ENCODE data around the gene TMEM273.
A peak's percentile ranks its signal among the peaks of the same experiment; 100 is the strongest.

Gene TMEM273

DNA sequence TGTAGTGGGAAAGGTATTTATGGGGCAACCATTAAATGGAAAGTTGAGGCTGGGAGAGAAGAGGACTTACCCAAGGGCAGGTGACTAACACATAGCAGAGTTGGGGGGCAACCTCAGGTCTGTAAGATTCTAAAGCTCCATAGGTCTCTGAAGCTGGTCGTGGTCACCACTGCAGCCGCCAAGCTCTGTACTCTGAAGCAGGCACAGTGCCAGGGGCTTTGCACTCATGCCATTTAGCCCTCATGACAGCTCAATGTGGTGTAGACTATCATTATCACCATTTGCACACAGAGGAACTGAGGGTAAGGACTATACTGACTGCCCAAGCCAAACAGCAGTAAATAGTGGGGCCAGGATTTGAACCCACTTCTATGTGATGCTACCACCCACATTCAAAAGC lies 32.5 kb upstream of the TMEM273 start:
- H3K9ac ChIP-seq (ENCODE audit: low read length) = no peak overlapping the region
- H3K4me1 ChIP-seq (ENCODE audit: control insufficient read depth, insufficient read depth, low read length) = no peaks in the 10 kb centered on the region
- no peaks in the 10 kb centered on the region for H3K36me3 ChIP-seq (ENCODE audit: control insufficient read depth, insufficient read depth, low read length, severe bottlenecking)
- H3K27me3 ChIP-seq (replicated peaks; ENCODE audit: control insufficient read depth, insufficient read depth, low read length) = peaks cover 4% of the 10 kb centered on the region
- H3K4me3 ChIP-seq (ENCODE audit: low read length) = no peak overlapping the region
- no peak for DNase-seq (ENCODE audit: low read depth)
- H3K9me3 ChIP-seq (ENCODE audit: control insufficient read depth, low read length) = no peaks in the 10 kb centered on the region

DNA sequence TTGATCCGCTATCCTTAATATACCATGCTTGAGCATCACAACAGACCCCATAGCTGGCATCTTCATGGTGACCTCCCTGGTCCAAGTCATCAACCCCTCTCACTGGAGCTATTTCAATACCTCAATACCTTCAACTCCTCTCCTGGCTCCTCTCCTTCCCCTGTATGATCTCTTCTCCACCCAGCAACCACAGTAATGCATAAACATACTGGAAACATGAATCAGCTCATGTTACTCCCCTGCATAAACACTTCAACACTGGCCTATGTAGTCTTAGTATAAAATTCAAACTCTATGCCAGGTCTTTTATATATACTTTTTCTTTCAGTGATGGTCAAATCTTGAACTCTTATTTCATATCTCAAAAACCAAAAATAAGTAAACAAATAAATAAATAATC lies 31.8 kb upstream of the TMEM273 start:
- H3K4me3 ChIP-seq (ENCODE audit: low read length) = no peak overlapping the region
- H3K4me1 ChIP-seq (ENCODE audit: control insufficient read depth, insufficient read depth, low read length) = no peaks in the 10 kb centered on the region
- peak; percentile 19 for DNase-seq (ENCODE audit: low read depth)
- H3K27me3 ChIP-seq (replicated peaks; ENCODE audit: control insufficient read depth, insufficient read depth, low read length) = peaks cover 4% of the 10 kb centered on the region
- H3K36me3 ChIP-seq (ENCODE audit: control insufficient read depth, insufficient read depth, low read length, severe bottlenecking) = no peaks in the 10 kb centered on the region
- no peak overlapping the region for H3K9ac ChIP-seq (ENCODE audit: low read length)
- H3K9me3 ChIP-seq (ENCODE audit: control insufficient read depth, low read length) = no peaks in the 10 kb centered on the region

DNA sequence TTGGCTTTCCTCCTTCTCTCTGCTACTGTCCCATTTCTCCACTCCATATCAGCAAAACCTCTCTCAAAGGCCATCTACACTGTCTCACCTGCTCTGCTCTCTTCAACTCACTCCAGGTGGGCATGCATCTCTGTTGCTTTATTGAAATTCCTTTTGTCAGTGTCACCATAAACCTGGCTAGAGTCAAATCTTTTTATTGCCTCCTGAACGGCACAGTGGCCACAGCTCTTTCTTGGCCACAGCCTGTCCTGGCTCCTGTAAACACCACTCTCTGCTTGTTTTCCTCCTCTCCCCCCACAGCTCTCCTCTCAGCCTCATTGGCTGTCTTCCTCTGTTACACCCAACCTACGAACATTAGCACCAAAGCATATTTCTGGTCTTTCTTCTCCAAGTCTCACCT lies 31.1 kb upstream of the TMEM273 start:
- Histone ChIP-seq H3K36me3 (ENCODE audit: control insufficient read depth, insufficient read depth, low read length, severe bottlenecking) (no peaks in the 10 kb centered on the region), H3K9ac (ENCODE audit: low read length) (no peak overlapping the region), H3K27me3 (replicated peaks; ENCODE audit: control insufficient read depth, insufficient read depth, low read length) (peaks cover 4% of the 10 kb centered on the region), H3K9me3 (ENCODE audit: control insufficient read depth, low read length) (no peaks in the 10 kb centered on the region), H3K4me3 (ENCODE audit: low read length) (no peak overlapping the region), H3K4me1 (ENCODE audit: control insufficient read depth, insufficient read depth, low read length) (no peaks in the 10 kb centered on the region)
- no peak for DNase-seq (ENCODE audit: low read depth)

DNA sequence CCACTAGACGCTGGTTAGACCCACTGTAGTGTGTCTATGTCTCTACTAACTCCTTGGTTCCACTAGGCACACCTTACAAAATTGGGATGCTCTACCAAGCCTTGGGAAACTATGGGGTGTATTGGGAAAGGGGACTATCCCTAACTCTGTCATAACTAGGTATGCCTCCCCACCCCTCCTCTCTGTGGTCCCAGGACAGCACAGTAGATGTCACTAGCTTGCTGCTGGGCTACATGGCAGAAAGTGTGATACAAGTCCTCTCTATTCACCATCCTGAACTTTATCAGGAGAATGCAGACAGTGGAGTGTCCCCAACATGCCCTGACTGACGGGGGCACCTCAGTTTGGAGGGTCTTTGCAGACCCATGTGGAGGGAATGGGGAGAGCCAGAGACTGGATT lies 30.3 kb upstream of the TMEM273 start:
- Histone ChIP-seq H3K27me3 (replicated peaks; ENCODE audit: control insufficient read depth, insufficient read depth, low read length) (peaks cover 12% of the 10 kb centered on the region), H3K9ac (ENCODE audit: low read length) (no peak overlapping the region), H3K9me3 (ENCODE audit: control insufficient read depth, low read length) (no peaks in the 10 kb centered on the region), H3K36me3 (ENCODE audit: control insufficient read depth, insufficient read depth, low read length, severe bottlenecking) (no peaks in the 10 kb centered on the region), H3K4me3 (ENCODE audit: low read length) (no peak overlapping the region), H3K4me1 (ENCODE audit: control insufficient read depth, insufficient read depth, low read length) (no peaks in the 10 kb centered on the region)
- no peak for DNase-seq (ENCODE audit: low read depth)

DNA sequence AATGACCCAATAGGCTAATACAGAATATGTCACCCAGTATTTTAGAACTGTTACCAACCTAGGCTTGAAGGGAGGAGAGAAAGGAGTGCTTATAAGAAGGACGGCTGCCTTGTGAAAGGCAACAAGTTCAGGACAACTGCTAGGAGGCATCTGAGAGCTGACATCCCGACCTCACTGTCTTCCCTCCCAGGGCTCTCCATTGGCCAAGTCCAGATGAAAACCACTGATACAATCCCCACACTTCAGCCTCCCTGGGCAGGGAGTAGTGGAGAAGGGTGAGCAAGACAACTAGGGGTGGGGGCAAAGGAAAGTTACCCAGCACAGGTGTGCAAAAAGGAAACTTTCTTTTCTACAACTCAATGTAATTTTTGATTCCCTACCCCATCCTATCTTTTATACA lies 29.5 kb upstream of the TMEM273 start:
- Histone ChIP-seq H3K27me3 (replicated peaks; ENCODE audit: control insufficient read depth, insufficient read depth, low read length) (peaks cover 16% of the 10 kb centered on the region), H3K9me3 (ENCODE audit: control insufficient read depth, low read length) (no peaks in the 10 kb centered on the region), H3K4me1 (ENCODE audit: control insufficient read depth, insufficient read depth, low read length) (no peaks in the 10 kb centered on the region), H3K4me3 (ENCODE audit: low read length) (no peak overlapping the region), H3K36me3 (ENCODE audit: control insufficient read depth, insufficient read depth, low read length, severe bottlenecking) (no peaks in the 10 kb centered on the region), H3K9ac (ENCODE audit: low read length) (no peak overlapping the region)
- DNase-seq (ENCODE audit: low read depth) = no peak

DNA sequence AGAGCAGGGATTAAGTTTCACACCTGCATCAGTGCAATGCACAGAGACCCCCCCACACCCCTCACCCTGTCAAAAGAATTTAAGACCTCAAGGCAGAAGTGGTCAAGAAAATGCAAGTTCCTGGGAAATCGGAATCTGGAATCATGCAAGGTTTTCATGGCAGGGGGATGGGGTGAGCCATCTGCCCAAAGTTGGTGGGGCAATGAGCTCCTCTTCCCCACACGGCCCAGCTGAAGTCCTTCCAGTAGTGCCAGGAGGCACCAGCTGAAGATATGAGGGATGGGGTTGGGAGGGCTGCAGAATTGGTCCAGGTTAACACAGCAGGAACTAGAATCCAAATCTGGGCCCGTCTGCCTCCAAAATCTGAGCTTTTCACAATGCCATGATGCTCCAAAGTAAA lies 25.0 kb upstream of the TMEM273 start:
- H3K27me3 ChIP-seq (replicated peaks; ENCODE audit: control insufficient read depth, insufficient read depth, low read length) = peaks cover 23% of the 10 kb centered on the region
- no peaks in the 10 kb centered on the region for H3K4me1 ChIP-seq (ENCODE audit: control insufficient read depth, insufficient read depth, low read length)
- no peak overlapping the region for H3K9ac ChIP-seq (ENCODE audit: low read length)
- no peaks in the 10 kb centered on the region for H3K36me3 ChIP-seq (ENCODE audit: control insufficient read depth, insufficient read depth, low read length, severe bottlenecking)
- DNase-seq (ENCODE audit: low read depth) = no peak
- H3K4me3 ChIP-seq (ENCODE audit: low read length) = no peak overlapping the region
- H3K9me3 ChIP-seq (ENCODE audit: control insufficient read depth, low read length) = no peaks in the 10 kb centered on the region

DNA sequence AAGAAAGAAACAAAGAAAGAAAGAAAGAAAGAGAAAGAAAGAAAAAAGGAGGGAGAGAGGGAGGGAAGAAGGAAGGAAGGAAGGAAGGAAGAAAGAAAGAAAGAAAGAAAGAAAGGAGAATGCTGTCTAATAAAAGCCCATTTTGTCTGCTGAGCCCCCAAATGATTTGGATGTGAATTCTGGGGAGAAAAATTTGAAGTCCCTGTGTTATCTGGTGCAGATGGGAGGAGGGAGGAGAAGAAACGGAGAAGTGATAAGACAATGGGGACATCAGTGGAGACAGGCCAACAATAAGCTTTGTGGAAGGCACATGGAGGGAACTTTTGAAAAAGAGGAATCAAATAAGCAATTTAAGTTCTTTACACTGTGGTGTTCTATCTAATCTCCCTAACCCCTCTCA lies 24.6 kb upstream of the TMEM273 start:
- Histone ChIP-seq H3K4me3 (ENCODE audit: low read length) (no peak overlapping the region), H3K9ac (ENCODE audit: low read length) (no peak overlapping the region), H3K27me3 (replicated peaks; ENCODE audit: control insufficient read depth, insufficient read depth, low read length) (peaks cover 27% of the 10 kb centered on the region), H3K4me1 (ENCODE audit: control insufficient read depth, insufficient read depth, low read length) (no peaks in the 10 kb centered on the region), H3K36me3 (ENCODE audit: control insufficient read depth, insufficient read depth, low read length, severe bottlenecking) (no peaks in the 10 kb centered on the region), H3K9me3 (ENCODE audit: control insufficient read depth, low read length) (no peaks in the 10 kb centered on the region)
- DNase-seq (ENCODE audit: low read depth) = no peak

DNA sequence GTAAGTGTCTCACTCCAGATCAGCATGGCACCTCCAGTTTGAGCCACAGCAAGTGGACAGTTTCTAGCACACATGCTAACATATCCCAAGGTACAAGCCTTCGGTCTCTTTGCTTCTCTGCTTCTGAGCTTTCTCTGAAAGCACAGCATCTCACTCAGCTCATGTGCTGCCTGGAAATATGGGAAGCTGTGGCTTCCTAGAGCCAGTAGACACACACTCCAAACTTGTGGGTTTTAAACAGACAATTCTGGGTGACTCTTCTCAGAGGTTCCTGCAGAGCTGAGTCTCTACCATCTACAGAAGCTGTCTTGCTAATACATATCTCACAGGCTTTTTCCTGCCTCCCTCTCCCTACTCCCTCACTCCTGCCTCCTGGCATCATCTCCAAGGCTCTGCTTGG lies 23.9 kb upstream of the TMEM273 start:
- Histone ChIP-seq H3K36me3 (ENCODE audit: control insufficient read depth, insufficient read depth, low read length, severe bottlenecking) (no peaks in the 10 kb centered on the region), H3K4me3 (ENCODE audit: low read length) (no peak overlapping the region), H3K4me1 (ENCODE audit: control insufficient read depth, insufficient read depth, low read length) (no peaks in the 10 kb centered on the region), H3K27me3 (replicated peaks; ENCODE audit: control insufficient read depth, insufficient read depth, low read length) (peaks cover 24% of the 10 kb centered on the region), H3K9me3 (ENCODE audit: control insufficient read depth, low read length) (no peaks in the 10 kb centered on the region), H3K9ac (ENCODE audit: low read length) (no peak overlapping the region)
- DNase-seq (ENCODE audit: low read depth) = no peak

DNA sequence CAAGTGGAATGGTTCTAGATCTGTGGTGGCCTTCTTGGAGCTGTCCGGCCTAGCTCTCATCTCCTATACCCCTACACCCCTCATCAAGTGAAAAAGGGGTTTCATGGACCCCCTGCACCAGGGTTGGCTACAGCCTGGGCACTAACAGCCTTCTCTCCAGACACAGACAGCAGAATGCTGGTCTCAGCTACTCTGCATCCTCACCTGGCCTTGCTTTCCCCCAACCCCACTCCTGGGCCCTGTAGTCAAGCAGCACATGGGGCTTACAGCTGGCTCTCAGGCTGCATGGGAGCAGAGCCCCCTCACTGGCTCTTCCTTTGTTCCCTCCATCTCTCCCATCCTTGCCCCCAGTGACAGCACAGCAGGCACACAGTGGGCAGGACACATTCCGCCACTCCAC lies 20.8 kb upstream of the TMEM273 start:
- Histone ChIP-seq H3K27me3 (replicated peaks; ENCODE audit: control insufficient read depth, insufficient read depth, low read length) (peaks cover 35% of the 10 kb centered on the region), H3K9ac (ENCODE audit: low read length) (no peak overlapping the region), H3K9me3 (ENCODE audit: control insufficient read depth, low read length) (peaks cover 6% of the 10 kb centered on the region), H3K4me1 (ENCODE audit: control insufficient read depth, insufficient read depth, low read length) (no peaks in the 10 kb centered on the region), H3K4me3 (ENCODE audit: low read length) (no peak overlapping the region), H3K36me3 (ENCODE audit: control insufficient read depth, insufficient read depth, low read length, severe bottlenecking) (no peaks in the 10 kb centered on the region)
- DNase-seq (ENCODE audit: low read depth) = no peak

DNA sequence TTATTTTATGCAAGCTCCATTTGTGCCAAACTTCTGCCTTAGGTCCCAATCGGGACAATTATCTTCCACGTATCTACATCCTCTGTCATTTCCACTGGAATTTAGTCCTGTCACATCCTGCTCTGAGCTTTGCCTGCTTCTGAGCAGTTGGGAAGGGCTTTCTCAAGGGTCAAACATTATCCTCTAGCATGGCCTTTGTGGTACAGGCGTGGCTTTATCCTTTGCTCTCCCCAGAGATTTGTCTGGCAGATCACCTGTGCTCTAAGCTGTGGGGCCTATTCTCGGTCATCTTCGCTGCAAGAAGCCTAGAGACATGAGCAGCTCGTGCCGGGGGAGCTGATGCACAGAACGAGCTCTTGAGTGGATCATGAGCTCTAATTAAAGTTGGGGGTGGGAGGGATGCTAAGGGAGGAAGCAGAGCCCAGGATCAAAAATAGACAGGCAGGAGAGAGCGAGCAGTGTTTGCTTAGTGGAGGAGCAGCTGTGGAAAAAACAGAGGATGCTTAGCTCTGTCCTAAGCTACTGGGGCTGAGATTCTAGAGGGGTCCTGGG lies 19.8 kb upstream of the TMEM273 start:
- Histone ChIP-seq H3K4me3 (ENCODE audit: low read length) (no peak overlapping the region), H3K27me3 (replicated peaks; ENCODE audit: control insufficient read depth, insufficient read depth, low read length) (peaks cover 25% of the 10 kb centered on the region), H3K9ac (ENCODE audit: low read length) (no peak overlapping the region), H3K9me3 (ENCODE audit: control insufficient read depth, low read length) (peaks cover 8% of the 10 kb centered on the region), H3K36me3 (ENCODE audit: control insufficient read depth, insufficient read depth, low read length, severe bottlenecking) (no peaks in the 10 kb centered on the region), H3K4me1 (ENCODE audit: control insufficient read depth, insufficient read depth, low read length) (no peaks in the 10 kb centered on the region)
- no peak for DNase-seq (ENCODE audit: low read depth)

DNA sequence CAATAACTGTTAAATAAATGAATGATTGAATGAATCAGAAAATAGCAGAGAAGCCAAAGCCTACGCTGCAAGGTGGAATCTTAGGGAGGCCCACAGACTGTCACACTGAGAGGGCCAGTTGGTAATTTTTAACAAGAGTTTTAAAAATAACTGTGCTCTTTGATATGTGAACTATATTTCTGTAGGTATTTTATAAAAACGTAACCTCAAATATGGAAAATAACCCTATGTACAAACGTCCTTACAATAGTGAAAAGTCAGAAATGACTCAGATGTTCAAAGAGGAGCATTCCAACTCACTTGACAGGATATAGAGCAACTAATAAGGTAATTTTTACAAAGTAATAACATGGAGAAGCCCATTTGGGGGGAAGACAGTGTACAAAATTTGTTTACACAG lies 18.9 kb upstream of the TMEM273 start:
- DNase-seq (ENCODE audit: low read depth) = no peak
- Histone ChIP-seq H3K4me1 (ENCODE audit: control insufficient read depth, insufficient read depth, low read length) (no peaks in the 10 kb centered on the region), H3K9ac (ENCODE audit: low read length) (no peak overlapping the region), H3K9me3 (ENCODE audit: control insufficient read depth, low read length) (peaks cover 8% of the 10 kb centered on the region), H3K4me3 (ENCODE audit: low read length) (no peak overlapping the region), H3K27me3 (replicated peaks; ENCODE audit: control insufficient read depth, insufficient read depth, low read length) (peaks cover 25% of the 10 kb centered on the region), H3K36me3 (ENCODE audit: control insufficient read depth, insufficient read depth, low read length, severe bottlenecking) (no peaks in the 10 kb centered on the region)

DNA sequence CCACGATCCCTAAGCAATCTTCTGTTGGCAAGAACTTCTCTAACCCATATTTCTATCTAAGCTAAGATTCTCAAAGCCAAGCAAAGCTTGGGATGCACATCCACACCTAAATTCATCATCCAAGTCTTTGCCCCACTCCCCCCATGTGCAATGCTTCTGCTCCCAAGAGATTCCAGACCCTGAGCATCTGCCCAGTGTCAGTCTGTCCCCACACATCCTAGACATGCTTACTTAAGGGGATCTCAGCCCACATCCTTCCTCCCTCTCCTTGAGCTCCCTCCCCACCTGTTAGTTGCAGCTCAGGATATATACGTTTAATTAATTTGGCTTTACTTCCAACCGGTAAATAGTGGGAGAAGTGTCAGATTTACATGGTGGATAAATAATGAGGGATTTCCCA lies 17.0 kb upstream of the TMEM273 start:
- no peak overlapping the region for H3K9ac ChIP-seq (ENCODE audit: low read length)
- H3K9me3 ChIP-seq (ENCODE audit: control insufficient read depth, low read length) = peaks cover 8% of the 10 kb centered on the region
- H3K4me1 ChIP-seq (ENCODE audit: control insufficient read depth, insufficient read depth, low read length) = no peaks in the 10 kb centered on the region
- no peak for DNase-seq (ENCODE audit: low read depth)
- no peaks in the 10 kb centered on the region for H3K36me3 ChIP-seq (ENCODE audit: control insufficient read depth, insufficient read depth, low read length, severe bottlenecking)
- no peak overlapping the region for H3K4me3 ChIP-seq (ENCODE audit: low read length)
- peaks cover 19% of the 10 kb centered on the region for H3K27me3 ChIP-seq (replicated peaks; ENCODE audit: control insufficient read depth, insufficient read depth, low read length)

Measured in adipocyte (in vitro differentiated cells).